ENCODE measurements around the gene GLYATL3. TPM values are rescaled to one million over a fixed set of nuclear protein-coding genes. Genes with fewer than 3 reads are reported as not detected.

The GLYATL3 gene
- total RNA-seq, 1 experiment from 2014 or later, result not detected

DNA sequence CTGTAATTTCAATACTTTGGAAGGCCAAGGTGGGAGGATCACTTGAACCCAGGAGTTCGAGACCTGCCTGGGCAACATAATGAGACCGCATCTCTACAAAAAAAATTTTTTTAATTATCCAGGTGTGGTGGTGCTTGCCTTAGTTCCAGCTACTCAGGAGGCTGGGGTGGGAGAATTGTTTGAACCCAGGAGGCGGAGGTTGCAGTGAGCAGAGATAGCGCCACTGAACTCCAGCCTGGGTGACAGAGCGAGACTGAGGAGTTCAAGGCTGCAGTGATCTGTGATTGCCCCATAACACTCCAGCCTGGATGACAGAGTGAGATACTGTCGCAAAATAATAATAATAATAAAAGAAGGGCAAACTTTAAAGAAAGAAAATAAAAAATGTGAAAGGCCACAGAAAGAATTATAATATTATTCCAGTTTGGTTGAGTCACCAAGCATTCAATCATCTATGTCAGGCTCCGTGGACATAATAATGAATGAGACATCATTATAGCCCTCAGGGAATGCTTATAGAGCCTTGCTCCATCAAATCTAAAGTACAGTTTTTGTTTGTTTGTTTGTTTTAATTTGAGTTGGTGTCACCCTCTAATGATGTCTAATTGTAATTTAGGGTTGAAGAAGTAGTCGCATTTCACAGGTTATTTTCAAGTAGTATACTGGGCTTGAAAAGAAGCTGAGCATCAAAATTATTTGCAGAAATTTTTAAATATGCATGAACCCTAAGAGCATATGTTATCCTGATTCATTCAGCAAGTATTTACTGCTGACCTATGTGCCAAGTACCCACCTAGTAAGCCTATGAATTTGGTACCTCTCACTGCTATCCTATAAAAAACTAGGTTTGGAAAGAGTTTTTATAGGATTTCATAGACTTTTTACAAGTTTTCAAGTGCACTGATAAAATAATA lies 15.1 kb downstream of the GLYATL3 start:
- intact Hi-C loops (cut with micrococcal nuclease; ENCODE audit: unreplicated experiment), result no loop called here
- DNase-seq (ENCODE audit: low read depth, low spot score), result no peak
- Histone ChIP-seq H3K27me3 (ENCODE audit: control insufficient read depth, insufficient read depth, low read length) (no peaks in the 10 kb centered on the region), H3K4me1 (ENCODE audit: control insufficient read depth, insufficient read depth, low read length) (no peaks in the 10 kb centered on the region), H3K27ac (ENCODE audit: low read length) (no peak overlapping the region), H3K9me3 (ENCODE audit: control insufficient read depth, insufficient read depth, low read depth, low read length) (no peaks in the 10 kb centered on the region), H3K36me3 (ENCODE audit: control insufficient read depth, insufficient read depth, low read length) (no peaks in the 10 kb centered on the region), H3K4me3 (ENCODE audit: low read depth in 2 of 2, low read length in 2 of 2) (no peak overlapping the region)
- CTCF ChIA-PET, result no interaction called here
- POLR2A ChIA-PET, result no interaction called here
- in situ Hi-C loops (cut with HindIII; ENCODE audit: low pct_unique_long_range_greater_than_20kb, low sequenced_read_pairs), result no loop called here
- no peak for ATAC-seq
- TF ChIP-seq SIN3A (IDR thresholded peaks at IDR 0.05; ENCODE audit: borderline replicate concordance, insufficient read depth, low read depth, low read length) (no peak), TCF7L2 (IDR thresholded peaks at IDR 0.05; ENCODE audit: low read depth, low read length) (no peak), POLR2AphosphoS5 (IDR thresholded peaks at IDR 0.05; ENCODE audit: low read depth, low read length) (no peak)
- TF ChIP-seq, protein P1, sequence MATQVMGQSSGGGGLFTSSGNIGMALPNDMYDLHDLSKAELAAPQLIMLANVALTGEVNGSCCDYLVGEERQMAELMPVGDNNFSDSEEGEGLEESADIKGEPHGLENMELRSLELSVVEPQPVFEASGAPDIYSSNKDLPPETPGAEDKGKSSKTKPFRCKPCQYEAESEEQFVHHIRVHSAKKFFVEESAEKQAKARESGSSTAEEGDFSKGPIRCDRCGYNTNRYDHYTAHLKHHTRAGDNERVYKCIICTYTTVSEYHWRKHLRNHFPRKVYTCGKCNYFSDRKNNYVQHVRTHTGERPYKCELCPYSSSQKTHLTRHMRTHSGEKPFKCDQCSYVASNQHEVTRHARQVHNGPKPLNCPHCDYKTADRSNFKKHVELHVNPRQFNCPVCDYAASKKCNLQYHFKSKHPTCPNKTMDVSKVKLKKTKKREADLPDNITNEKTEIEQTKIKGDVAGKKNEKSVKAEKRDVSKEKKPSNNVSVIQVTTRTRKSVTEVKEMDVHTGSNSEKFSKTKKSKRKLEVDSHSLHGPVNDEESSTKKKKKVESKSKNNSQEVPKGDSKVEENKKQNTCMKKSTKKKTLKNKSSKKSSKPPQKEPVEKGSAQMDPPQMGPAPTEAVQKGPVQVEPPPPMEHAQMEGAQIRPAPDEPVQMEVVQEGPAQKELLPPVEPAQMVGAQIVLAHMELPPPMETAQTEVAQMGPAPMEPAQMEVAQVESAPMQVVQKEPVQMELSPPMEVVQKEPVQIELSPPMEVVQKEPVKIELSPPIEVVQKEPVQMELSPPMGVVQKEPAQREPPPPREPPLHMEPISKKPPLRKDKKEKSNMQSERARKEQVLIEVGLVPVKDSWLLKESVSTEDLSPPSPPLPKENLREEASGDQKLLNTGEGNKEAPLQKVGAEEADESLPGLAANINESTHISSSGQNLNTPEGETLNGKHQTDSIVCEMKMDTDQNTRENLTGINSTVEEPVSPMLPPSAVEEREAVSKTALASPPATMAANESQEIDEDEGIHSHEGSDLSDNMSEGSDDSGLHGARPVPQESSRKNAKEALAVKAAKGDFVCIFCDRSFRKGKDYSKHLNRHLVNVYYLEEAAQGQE (IDR thresholded peaks at IDR 0.05; ENCODE audit: insufficient read depth in 1 of 2, low read depth in 2 of 2, low read length in 1 of 2), result no peak
- TF ChIP-seq, protein P2, sequence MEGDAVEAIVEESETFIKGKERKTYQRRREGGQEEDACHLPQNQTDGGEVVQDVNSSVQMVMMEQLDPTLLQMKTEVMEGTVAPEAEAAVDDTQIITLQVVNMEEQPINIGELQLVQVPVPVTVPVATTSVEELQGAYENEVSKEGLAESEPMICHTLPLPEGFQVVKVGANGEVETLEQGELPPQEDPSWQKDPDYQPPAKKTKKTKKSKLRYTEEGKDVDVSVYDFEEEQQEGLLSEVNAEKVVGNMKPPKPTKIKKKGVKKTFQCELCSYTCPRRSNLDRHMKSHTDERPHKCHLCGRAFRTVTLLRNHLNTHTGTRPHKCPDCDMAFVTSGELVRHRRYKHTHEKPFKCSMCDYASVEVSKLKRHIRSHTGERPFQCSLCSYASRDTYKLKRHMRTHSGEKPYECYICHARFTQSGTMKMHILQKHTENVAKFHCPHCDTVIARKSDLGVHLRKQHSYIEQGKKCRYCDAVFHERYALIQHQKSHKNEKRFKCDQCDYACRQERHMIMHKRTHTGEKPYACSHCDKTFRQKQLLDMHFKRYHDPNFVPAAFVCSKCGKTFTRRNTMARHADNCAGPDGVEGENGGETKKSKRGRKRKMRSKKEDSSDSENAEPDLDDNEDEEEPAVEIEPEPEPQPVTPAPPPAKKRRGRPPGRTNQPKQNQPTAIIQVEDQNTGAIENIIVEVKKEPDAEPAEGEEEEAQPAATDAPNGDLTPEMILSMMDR (IDR thresholded peaks at IDR 0.05), result no peak
- BruUV-seq (replicated peaks), result no TSS peak

DNA sequence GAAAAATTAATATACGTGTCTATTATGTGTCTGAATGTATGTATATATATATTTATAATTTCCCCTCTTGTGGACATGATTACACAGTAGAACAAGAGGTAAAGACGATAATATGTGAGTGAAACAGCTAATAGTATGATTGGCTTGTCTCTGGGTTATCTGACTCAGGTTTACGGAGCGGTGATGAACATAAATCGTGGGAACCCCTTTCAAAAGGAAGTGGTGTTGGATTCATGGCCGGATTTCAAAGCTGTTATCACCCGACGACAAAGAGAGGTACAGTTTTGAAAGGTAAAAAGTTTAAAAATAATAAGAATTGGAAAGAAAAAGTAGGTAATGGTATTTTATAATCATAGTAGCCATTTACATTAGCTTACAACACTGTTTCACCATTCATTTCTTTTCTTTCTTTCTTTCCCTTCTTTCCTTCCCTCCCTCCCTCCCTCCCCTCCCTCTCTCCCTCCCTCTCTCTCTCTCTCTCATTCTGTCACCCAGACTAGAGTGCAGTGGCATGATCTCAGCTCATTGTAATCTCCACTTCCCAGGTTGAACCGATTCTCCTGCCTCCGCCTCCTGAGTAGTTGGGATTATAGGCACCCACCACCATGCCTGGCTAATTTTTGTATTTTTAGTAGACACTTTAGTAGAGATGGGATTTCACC lies 15.9 kb downstream of the GLYATL3 start:
- in situ Hi-C loops (cut with HindIII; ENCODE audit: low pct_unique_long_range_greater_than_20kb, low sequenced_read_pairs), result no loop called here
- POLR2A ChIA-PET, result no interaction called here
- no peak for TF ChIP-seq TCF7L2 (IDR thresholded peaks at IDR 0.05; ENCODE audit: low read depth, low read length)
- Histone ChIP-seq H3K27me3 (ENCODE audit: control insufficient read depth, insufficient read depth, low read length) (no peaks in the 10 kb centered on the region), H3K36me3 (ENCODE audit: control insufficient read depth, insufficient read depth, low read length) (no peaks in the 10 kb centered on the region), H3K4me1 (ENCODE audit: control insufficient read depth, insufficient read depth, low read length) (no peaks in the 10 kb centered on the region), H3K4me3 (ENCODE audit: low read depth in 2 of 2, low read length in 2 of 2) (no peak overlapping the region), H3K9me3 (ENCODE audit: control insufficient read depth, insufficient read depth, low read depth, low read length) (no peaks in the 10 kb centered on the region), H3K27ac (ENCODE audit: low read length) (no peak overlapping the region)
- CTCF ChIA-PET, result no interaction called here
- intact Hi-C loops (cut with micrococcal nuclease; ENCODE audit: unreplicated experiment), result no loop called here
- DNase-seq (ENCODE audit: low read depth, low spot score) (no peak), ATAC-seq (no peak)
- no TSS peak for BruUV-seq (replicated peaks)

DNA sequence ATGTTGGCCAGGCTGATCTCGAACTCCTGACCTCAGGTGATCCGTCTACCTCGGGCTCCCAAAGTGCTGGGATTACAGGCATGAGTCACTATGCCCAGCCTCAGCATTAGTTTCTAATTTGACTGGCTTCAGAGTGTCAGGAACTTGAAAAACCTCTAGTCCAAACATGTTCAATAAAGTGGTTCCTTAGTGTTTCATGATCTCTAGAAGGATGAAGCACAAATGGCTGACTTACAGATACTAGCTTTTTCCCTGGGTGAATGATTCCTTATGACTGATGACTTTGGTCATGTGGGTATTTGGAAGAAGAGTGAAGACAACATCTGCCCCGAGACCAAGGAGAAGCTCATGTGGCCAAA lies 16.4 kb downstream of the GLYATL3 start:
- POLR2A ChIA-PET, result no interaction called here
- no peaks in the 10 kb centered on the region for H3K27me3 ChIP-seq (ENCODE audit: control insufficient read depth, insufficient read depth, low read length)
- no peak for DNase-seq (ENCODE audit: low read depth, low spot score)
- intact Hi-C loops (cut with micrococcal nuclease; ENCODE audit: unreplicated experiment) (no loop called here), in situ Hi-C loops (cut with HindIII; ENCODE audit: low pct_unique_long_range_greater_than_20kb, low sequenced_read_pairs) (no loop called here)
- ATAC-seq, result no peak
- no peaks in the 10 kb centered on the region for H3K4me1 ChIP-seq (ENCODE audit: control insufficient read depth, insufficient read depth, low read length)
- TF ChIP-seq TCF7L2 (IDR thresholded peaks at IDR 0.05; ENCODE audit: low read depth, low read length) (no peak), SIN3A (IDR thresholded peaks at IDR 0.05; ENCODE audit: borderline replicate concordance, insufficient read depth, low read depth, low read length) (no peak), POLR2AphosphoS5 (IDR thresholded peaks at IDR 0.05; ENCODE audit: low read depth, low read length) (no peak)
- TF ChIP-seq, protein P2 (IDR thresholded peaks at IDR 0.05), result no peak
- TF ChIP-seq, protein P1 (IDR thresholded peaks at IDR 0.05; ENCODE audit: insufficient read depth in 1 of 2, low read depth in 2 of 2, low read length in 1 of 2), result no peak
- H3K36me3 ChIP-seq (ENCODE audit: control insufficient read depth, insufficient read depth, low read length), result no peaks in the 10 kb centered on the region
- H3K27ac ChIP-seq (ENCODE audit: low read length), result no peak overlapping the region
- CTCF ChIA-PET, result no interaction called here
- no peak overlapping the region for H3K4me3 ChIP-seq (ENCODE audit: low read depth in 2 of 2, low read length in 2 of 2)
- BruUV-seq (replicated peaks), result no TSS peak
- no peaks in the 10 kb centered on the region for H3K9me3 ChIP-seq (ENCODE audit: control insufficient read depth, insufficient read depth, low read depth, low read length)

All from Panc1 (cell line).